Tibial nerve (tissue), 4 donors: ENCODE data around the gene RASEF. TPM values are rescaled to one million over a fixed set of nuclear protein-coding genes. Genes with fewer than 3 reads are reported as not detected.

Source experiments
- DNase-seq, 2 donors: peaks; one replicate each; pipeline ENCODE4 v3.0.0-alpha.2; 2019; ENCODE audit warnings: low spot score in 2 of 2
- H3K27ac ChIP-seq, 4 donors: fragments of 200-600 bp; sonication (generic) in 3 of 4; one replicate each; pipeline ENCODE4 v1.5.1; 2017 to 2019; ENCODE audit warnings: mild to moderate bottlenecking in 1 of 4
- H3K27me3 ChIP-seq, 2 donors: fragments of 200-600 bp; sonication (generic) in 1 of 2; one replicate each; pipeline versions ENCODE4 v1.5.1 to v1.6.0; 2017 to 2019
- H3K36me3 ChIP-seq, 3 donors: fragments of 200-600 bp; sonication (generic); one replicate each; pipeline ENCODE4 v1.5.1; 2018 to 2019
- H3K4me1 ChIP-seq, 4 donors: fragments of 200-600 bp; sonication (generic) in 3 of 4; one replicate each; pipeline ENCODE4 v1.5.1; 2017 to 2019
- H3K4me3 ChIP-seq, 4 donors: fragments of 200-600 bp; sonication (generic) in 3 of 4; one replicate each; pipeline ENCODE4 v1.5.1; 2017 to 2019; ENCODE audit warnings: mild to moderate bottlenecking in 1 of 4, moderate library complexity in 1 of 4
- H3K9me3 ChIP-seq, 4 donors: fragments of 200-600 bp; sonication (generic) in 3 of 4; one replicate each; pipeline ENCODE4 v1.5.1; 2017 to 2019
- CTCF ChIP-seq, 5 experiments: fragments of 200-600 bp in 3 of 5; fragments of 450-650 bp in 2 of 5; sonication (generic) in 3 of 5; IDR thresholded peaks; one replicate each; pipeline ENCODE4 v1.5.1; 2016 to 2019; ENCODE audit warnings: antibody characterized with exemption in 5 of 5, mild to moderate bottlenecking in 3 of 5, moderate library complexity in 2 of 5
- EP300 ChIP-seq, 2 donors: sonication (generic); formaldehyde crosslinking; IDR thresholded peaks; one replicate each; pipeline ENCODE4 v1.6.1; 2017; ENCODE audit warnings: antibody characterized with exemption in 2 of 2, mild to moderate bottlenecking in 1 of 2
- POLR2A ChIP-seq, 2 donors: fragments of 450-650 bp; IDR thresholded peaks; one replicate each; pipeline ENCODE4 v1.6.1; 2017; ENCODE audit warnings: antibody characterized with exemption in 2 of 2, mild to moderate bottlenecking in 2 of 2, moderate library complexity in 2 of 2
- WGBS, 2 donors: methylation state at CpG; one replicate each; pipeline ENCODE4 v1.1.5; 2018; 5-methylcytosine and 5-hydroxymethylcytosine counted together
- total RNA-seq, 4 donors: library from RNA; depleted of rRNA; stranded (reverse); fragments of >200 nt; gene quantifications; one replicate each; pipeline ENCODE4 v1.1.0, GENCODE V29; 2016

The RASEF gene
- total RNA-seq, 4 donors from 2014 or later, result 0.21 to 3.6 (median 1.4) TPM

DNA sequence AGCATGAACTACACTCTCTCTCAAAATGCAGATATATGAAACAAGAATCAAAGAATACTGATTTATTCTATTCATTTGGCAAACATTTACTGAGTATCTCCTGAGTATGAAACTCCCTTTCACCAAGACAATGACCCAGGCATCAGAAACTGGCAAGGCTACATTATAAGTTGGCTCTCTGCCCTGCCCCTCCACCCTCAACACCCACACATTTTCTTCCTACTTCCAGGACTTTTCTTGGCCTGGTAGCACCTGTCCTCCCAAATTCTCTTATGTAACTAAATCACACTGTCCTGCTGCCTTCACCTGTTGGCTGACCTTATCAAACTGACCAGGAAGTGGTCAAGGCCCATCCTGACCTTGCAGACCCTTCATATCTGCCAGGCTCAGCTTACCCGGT lies 3.5 kb downstream of the RASEF start:
- Histone ChIP-seq H3K4me1 (peaks cover 0 to 21% (median 0%) of the 10 kb centered on the region in 4 donors), H3K27me3 (peaks cover 0 to 47% of the 10 kb centered on the region in 2 donors), H3K36me3 (no peaks in the 10 kb centered on the region), H3K27ac (no peak overlapping the region), H3K9me3 (no peaks in the 10 kb centered on the region), H3K4me3 (no peak overlapping the region)
- TF ChIP-seq EP300 (IDR thresholded peaks at IDR 0.05), result no peak
- 85 to 90% methylated on average over 1 of the region's 1 CpG for WGBS, 2 donors
- DNase-seq, result no peak

DNA sequence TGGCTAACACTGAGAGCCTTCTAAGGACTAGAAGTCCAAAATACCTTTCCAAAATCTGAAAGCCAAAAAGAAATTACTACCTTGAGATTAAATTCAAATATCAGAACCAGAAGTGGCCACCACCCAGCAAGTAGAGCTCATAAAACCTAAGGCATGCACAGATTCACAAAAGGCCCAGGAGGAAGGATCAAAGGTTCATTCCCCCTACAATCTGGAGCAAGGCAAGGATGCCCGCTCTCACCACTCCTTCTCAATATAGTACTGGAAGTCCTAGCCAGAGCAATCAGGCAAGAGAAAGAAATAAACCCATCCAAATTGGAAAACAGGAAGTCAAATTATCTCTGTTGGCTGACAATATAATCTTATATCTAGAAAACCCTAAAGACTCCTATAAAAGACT lies 6.0 kb downstream of the RASEF start:
- no peak for TF ChIP-seq POLR2A (IDR thresholded peaks at IDR 0.05)
- no peak for TF ChIP-seq EP300 (IDR thresholded peaks at IDR 0.05)
- TF ChIP-seq CTCF (IDR thresholded peaks at IDR 0.05), result no peak
- peaks cover 0 to 22% of the 10 kb centered on the region in 2 donors for H3K27me3 ChIP-seq
- no peak overlapping the region for H3K4me3 ChIP-seq
- H3K27ac ChIP-seq, result no peak overlapping the region
- DNase-seq, result no peak
- no peaks in the 10 kb centered on the region for H3K36me3 ChIP-seq
- H3K4me1 ChIP-seq, result peaks cover 0 to 7% (median 0%) of the 10 kb centered on the region in 4 donors
- WGBS, 2 donors, result 87 to 97% methylated on average over 1 of the region's 1 CpG
- H3K9me3 ChIP-seq, result no peaks in the 10 kb centered on the region

DNA sequence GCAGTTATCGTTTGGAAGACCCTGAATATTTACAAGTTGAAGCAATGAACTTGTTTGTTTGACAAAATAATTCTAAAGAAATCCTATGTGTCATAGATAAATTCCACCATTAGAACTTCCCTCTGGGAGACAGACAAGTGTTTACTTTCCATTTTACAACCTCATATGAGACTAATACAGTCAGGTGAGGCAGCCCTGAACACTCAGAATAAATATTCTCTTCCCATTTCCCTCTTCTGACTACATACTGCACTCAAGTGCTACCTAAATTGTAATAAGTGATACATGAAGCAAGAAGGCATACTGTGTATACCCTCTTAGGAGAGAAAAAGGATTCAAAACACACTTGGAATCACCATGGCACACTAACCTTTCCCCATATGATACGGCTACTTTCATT lies 6.8 kb downstream of the RASEF start:
- Histone ChIP-seq H3K4me1 (no peaks in the 10 kb centered on the region), H3K27me3 (peaks cover 0 to 14% of the 10 kb centered on the region in 2 donors), H3K27ac (no peak overlapping the region), H3K9me3 (no peaks in the 10 kb centered on the region), H3K36me3 (no peaks in the 10 kb centered on the region), H3K4me3 (no peak overlapping the region)
- no peak for TF ChIP-seq EP300 (IDR thresholded peaks at IDR 0.05)
- TF ChIP-seq POLR2A (IDR thresholded peaks at IDR 0.05), result no peak
- no peak for DNase-seq
- 73% methylated on average over 2 of the region's 2 CpGs for WGBS, 2 donors

- no peak for TF ChIP-seq CTCF (IDR thresholded peaks at IDR 0.05)
- TF ChIP-seq EP300 (IDR thresholded peaks at IDR 0.05), result no peak
- no peak for TF ChIP-seq POLR2A (IDR thresholded peaks at IDR 0.05)
- no peak overlapping the region for H3K27ac ChIP-seq
- H3K27me3 ChIP-seq, result no peaks in the 10 kb centered on the region
- WGBS, 2 donors, result 51 to 53% methylated on average over 11 of the region's 11 CpGs
- H3K4me1 ChIP-seq, result no peaks in the 10 kb centered on the region
- no peaks in the 10 kb centered on the region for H3K9me3 ChIP-seq
- no peak overlapping the region for H3K4me3 ChIP-seq
- DNase-seq, result no peak
- H3K36me3 ChIP-seq, result no peaks in the 10 kb centered on the region
These were observed 14.8 kb downstream of the RASEF start for GRCh38 chr9:83047839-83048775.

- no peak for DNase-seq
- Histone ChIP-seq H3K36me3 (no peaks in the 10 kb centered on the region), H3K27me3 (no peaks in the 10 kb centered on the region), H3K4me3 (no peak overlapping the region), H3K27ac (no peak overlapping the region), H3K9me3 (no peaks in the 10 kb centered on the region), H3K4me1 (no peaks in the 10 kb centered on the region)
- TF ChIP-seq CTCF (IDR thresholded peaks at IDR 0.05) (no peak), EP300 (IDR thresholded peaks at IDR 0.05) (no peak), POLR2A (IDR thresholded peaks at IDR 0.05) (no peak)
- 64 to 67% methylated on average over 7 of the region's 7 CpGs for WGBS, 2 donors
These were observed 19.3 kb downstream of the RASEF start for GRCh38 chr9:83043597-83043996.

DNA sequence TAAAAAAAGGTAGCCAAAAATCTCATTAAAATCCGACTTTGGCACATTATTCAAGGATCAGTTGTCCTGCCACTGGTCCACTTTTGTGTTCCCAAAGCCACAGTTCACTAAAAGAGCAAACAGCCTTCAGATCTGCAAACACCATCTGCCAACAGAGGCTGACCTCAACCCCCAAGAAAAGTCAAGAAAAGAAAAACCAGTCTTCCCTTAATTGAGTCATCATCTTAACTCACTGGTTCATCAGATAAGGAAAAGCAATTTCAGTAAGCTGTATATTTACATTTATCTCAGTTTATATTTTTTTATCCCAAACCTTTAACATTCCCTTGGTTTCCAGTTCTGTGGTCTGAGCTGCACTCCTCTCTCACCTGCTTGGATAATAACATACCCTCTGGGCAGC lies 21.2 kb downstream of the RASEF start:
- TF ChIP-seq EP300 (IDR thresholded peaks at IDR 0.05) (no peak), POLR2A (IDR thresholded peaks at IDR 0.05) (no peak), CTCF (IDR thresholded peaks at IDR 0.05) (no peak)
- H3K4me1 ChIP-seq, result no peaks in the 10 kb centered on the region
- H3K27me3 ChIP-seq, result no peaks in the 10 kb centered on the region
- no peaks in the 10 kb centered on the region for H3K36me3 ChIP-seq
- H3K27ac ChIP-seq, result no peak overlapping the region
- no peaks in the 10 kb centered on the region for H3K9me3 ChIP-seq
- no peak overlapping the region for H3K4me3 ChIP-seq
- no peak for DNase-seq
- 27 to 57% methylated on average over 1 of the region's 1 CpG for WGBS, 2 donors
